HEK293T (cell line): ENCODE data around the gene SH2D3A.

Source experiments
- ARNT ChIP-seq: fragments of 450-650 bp; IDR thresholded peaks from 2 replicates; pipeline ENCODE4 v1.6.1; 2017; ENCODE audit warnings: mild to moderate bottlenecking
- BHLHE40 ChIP-seq: fragments of 450-650 bp; IDR thresholded peaks from 2 replicates; pipeline ENCODE4 v1.6.1; 2016; ENCODE audit warnings: mild to moderate bottlenecking, moderate library complexity, borderline replicate concordance
- CTBP1 ChIP-seq: fragments of 450-650 bp; IDR thresholded peaks from 2 replicates; pipeline ENCODE4 v1.6.1; 2016; ENCODE audit warnings: borderline replicate concordance
- ELF4 ChIP-seq: fragments of 450-650 bp; IDR thresholded peaks from 2 replicates; pipeline ENCODE4 v1.6.1; 2017; ENCODE audit warnings: antibody characterized with exemption
- FOXA1 ChIP-seq: fragments of 450-650 bp; IDR thresholded peaks from 2 replicates; pipeline ENCODE4 v1.6.1; 2016; ENCODE audit warnings: mild to moderate bottlenecking
- FOXK2 ChIP-seq: fragments of 450-650 bp; IDR thresholded peaks from 2 replicates; pipeline ENCODE4 v1.6.1; 2016; ENCODE audit warnings: mild to moderate bottlenecking
- FOXM1 ChIP-seq: fragments of 450-650 bp; IDR thresholded peaks from 2 replicates; pipeline ENCODE4 v1.6.1; 2017; ENCODE audit warnings: mild to moderate bottlenecking, borderline replicate concordance
- HDGF ChIP-seq: fragments of 450-650 bp; IDR thresholded peaks from 2 replicates; pipeline ENCODE4 v1.6.1; 2017; ENCODE audit warnings: antibody characterized with exemption, borderline replicate concordance
- NFRKB ChIP-seq: fragments of 450-650 bp; IDR thresholded peaks from 2 replicates; pipeline ENCODE4 v1.6.1; 2016; ENCODE audit warnings: mild to moderate bottlenecking, moderate library complexity
- PKNOX1 ChIP-seq: fragments of 450-650 bp; IDR thresholded peaks from 2 replicates; pipeline ENCODE4 v1.6.1; 2016
- SP1 ChIP-seq: fragments of 450-650 bp; IDR thresholded peaks from 2 replicates; pipeline ENCODE4 v1.6.1; 2017
- SUZ12 ChIP-seq: fragments of 450-650 bp; IDR thresholded peaks from 2 replicates; pipeline ENCODE4 v1.6.1; 2016; ENCODE audit warnings: mild to moderate bottlenecking
- ZNF384 ChIP-seq: fragments of 450-650 bp; IDR thresholded peaks from 2 replicates; pipeline ENCODE4 v1.6.1; 2016

GRCh38 chr19:6769006-6769619 is 1.9 kb upstream of the SH2D3A start:
- TF ChIP-seq ELF4 (no peak), SP1 (no peak), FOXK2 (no peak), ZNF384 (no peak), HDGF (no peak), SUZ12 (no peak), CTBP1 (no peak), FOXM1 (no peak), NFRKB (no peak), FOXA1 (no peak), PKNOX1 (no peak), BHLHE40 (no peak), ARNT (no peak)
